Epithelial cell of esophagus (primary cell): ENCODE data around the gene STIM2.

Experiments used
- DNase-seq: peaks from one replicate; pipeline ENCODE4 v3.0.0; 2010; ENCODE audit warnings: low read depth
- H3K4me3 ChIP-seq: 2 replicates; pipeline ENCODE4 v1.5.1; 2011; ENCODE audit warnings: mild to moderate bottlenecking, low read length, control low read depth
- CTCF ChIP-seq: IDR thresholded peaks from 2 replicates; pipeline ENCODE4 v1.5.1; 2011; ENCODE audit warnings: low read depth, mild to moderate bottlenecking, low read length, control low read depth, inconsistent platforms; ENCODE audit not compliant: insufficient read depth; ENCODE audit errors: missing control alignments

The STIM2 gene

GRCh38 chr4:26860922-26861433, 337 bp downstream of the STIM2 start:
- peak; percentile 61 for DNase-seq
- no peak for TF ChIP-seq CTCF
- peak overlapping the region; percentile 82 for H3K4me3 ChIP-seq

GRCh38 chr4:26861434-26862186, 969 bp downstream of the STIM2 start:
- DNase-seq: peak; percentile 64
- peak overlapping the region; percentile 82 for H3K4me3 ChIP-seq
- TF ChIP-seq CTCF: no peak

- DNase-seq: no peak
- H3K4me3 ChIP-seq: peak overlapping the region; percentile 82
- TF ChIP-seq CTCF: no peak
Measured at GRCh38 chr4:26862381-26862915, 1.8 kb downstream of the STIM2 start.

- TF ChIP-seq CTCF: no peak
- peak overlapping the region; percentile 82 for H3K4me3 ChIP-seq
Measured at GRCh38 chr4:26863512-26863911, 2.9 kb downstream of the STIM2 start.

GRCh38 chr4:26864899-26865298, 4.3 kb downstream of the STIM2 start:
- H3K4me3 ChIP-seq: no peak overlapping the region
- TF ChIP-seq CTCF: no peak
- no peak for DNase-seq

More at GRCh38 chr4:26863512-26863911, 2.9 kb downstream of the STIM2 start:
- DNase-seq: no peak

- TF ChIP-seq CTCF: no peak
- DNase-seq: no peak
- no peak overlapping the region for H3K4me3 ChIP-seq
Measured at GRCh38 chr4:26866203-26866602, 5.6 kb downstream of the STIM2 start.

GRCh38 chr4:26866781-26867180, 6.1 kb downstream of the STIM2 start:
- TF ChIP-seq CTCF: no peak

More at GRCh38 chr4:26866781-26867180, 6.1 kb downstream of the STIM2 start:
- no peak overlapping the region for H3K4me3 ChIP-seq
- no peak for DNase-seq
